Measurements from ENCODE around the gene GGCT.

Gene GGCT

GRCh38 chr7:30462179-30462578 lies 42.5 kb downstream of the GGCT start:
- TF ChIP-seq ISL1 (CRISPR knock-in tag; IDR thresholded peaks at IDR 0.05) (no peak), CSDC2 (CRISPR knock-in tag; IDR thresholded peaks at IDR 0.05) (no peak), SNAI2 (CRISPR knock-in tag; IDR thresholded peaks at IDR 0.05) (no peak), ZNF565 (CRISPR knock-in tag; conservative IDR thresholded peaks at IDR 0.05; ENCODE audit: low read depth) (no peak), POU6F1 (CRISPR knock-in tag; IDR thresholded peaks at IDR 0.05; ENCODE audit: borderline replicate concordance, low read depth) (no peak), ZFP30 (CRISPR knock-in tag; IDR thresholded peaks at IDR 0.05) (no peak), RARB (CRISPR knock-in tag; IDR thresholded peaks at IDR 0.05) (no peak), ESRRG (CRISPR knock-in tag; IDR thresholded peaks at IDR 0.05) (no peak), ZNF8 (CRISPR knock-in tag; IDR thresholded peaks at IDR 0.05) (no peak), OSR1 (CRISPR knock-in tag; IDR thresholded peaks at IDR 0.05) (no peak), PPARA (CRISPR knock-in tag; IDR thresholded peaks at IDR 0.05; ENCODE audit: borderline replicate concordance) (no peak), TOX (CRISPR knock-in tag; IDR thresholded peaks at IDR 0.05; ENCODE audit: borderline replicate concordance) (no peak), ZFP3 (CRISPR knock-in tag; IDR thresholded peaks at IDR 0.05) (no peak), ZNF70 (CRISPR knock-in tag; IDR thresholded peaks at IDR 0.05) (no peak), ARNTL (CRISPR knock-in tag; IDR thresholded peaks at IDR 0.05; ENCODE audit: borderline replicate concordance, low read depth) (no peak), ZC3H10 (CRISPR knock-in tag; IDR thresholded peaks at IDR 0.05) (no peak), TCF4 (CRISPR knock-in tag; IDR thresholded peaks at IDR 0.05; ENCODE audit: borderline replicate concordance) (no peak), TSHZ2 (CRISPR knock-in tag; IDR thresholded peaks at IDR 0.05) (no peak)
- TF ChIP-seq, protein P1, sequence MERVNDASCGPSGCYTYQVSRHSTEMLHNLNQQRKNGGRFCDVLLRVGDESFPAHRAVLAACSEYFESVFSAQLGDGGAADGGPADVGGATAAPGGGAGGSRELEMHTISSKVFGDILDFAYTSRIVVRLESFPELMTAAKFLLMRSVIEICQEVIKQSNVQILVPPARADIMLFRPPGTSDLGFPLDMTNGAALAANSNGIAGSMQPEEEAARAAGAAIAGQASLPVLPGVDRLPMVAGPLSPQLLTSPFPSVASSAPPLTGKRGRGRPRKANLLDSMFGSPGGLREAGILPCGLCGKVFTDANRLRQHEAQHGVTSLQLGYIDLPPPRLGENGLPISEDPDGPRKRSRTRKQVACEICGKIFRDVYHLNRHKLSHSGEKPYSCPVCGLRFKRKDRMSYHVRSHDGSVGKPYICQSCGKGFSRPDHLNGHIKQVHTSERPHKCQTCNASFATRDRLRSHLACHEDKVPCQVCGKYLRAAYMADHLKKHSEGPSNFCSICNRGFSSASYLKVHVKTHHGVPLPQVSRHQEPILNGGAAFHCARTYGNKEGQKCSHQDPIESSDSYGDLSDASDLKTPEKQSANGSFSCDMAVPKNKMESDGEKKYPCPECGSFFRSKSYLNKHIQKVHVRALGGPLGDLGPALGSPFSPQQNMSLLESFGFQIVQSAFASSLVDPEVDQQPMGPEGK (CRISPR knock-in tag; IDR thresholded peaks at IDR 0.05; ENCODE audit: borderline replicate concordance) = no peak
- TF ChIP-seq, protein P2, sequence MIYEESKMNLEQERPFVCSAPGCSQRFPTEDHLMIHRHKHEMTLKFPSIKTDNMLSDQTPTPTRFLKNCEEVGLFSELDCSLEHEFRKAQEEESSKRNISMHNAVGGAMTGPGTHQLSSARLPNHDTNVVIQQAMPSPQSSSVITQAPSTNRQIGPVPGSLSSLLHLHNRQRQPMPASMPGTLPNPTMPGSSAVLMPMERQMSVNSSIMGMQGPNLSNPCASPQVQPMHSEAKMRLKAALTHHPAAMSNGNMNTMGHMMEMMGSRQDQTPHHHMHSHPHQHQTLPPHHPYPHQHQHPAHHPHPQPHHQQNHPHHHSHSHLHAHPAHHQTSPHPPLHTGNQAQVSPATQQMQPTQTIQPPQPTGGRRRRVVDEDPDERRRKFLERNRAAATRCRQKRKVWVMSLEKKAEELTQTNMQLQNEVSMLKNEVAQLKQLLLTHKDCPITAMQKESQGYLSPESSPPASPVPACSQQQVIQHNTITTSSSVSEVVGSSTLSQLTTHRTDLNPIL (CRISPR knock-in tag; IDR thresholded peaks at IDR 0.05; ENCODE audit: low read depth) = no peak
- ATAC-seq = no peak

- TF ChIP-seq POU6F1 (CRISPR knock-in tag; IDR thresholded peaks at IDR 0.05; ENCODE audit: borderline replicate concordance, low read depth) = no peak
- TF ChIP-seq TOX (CRISPR knock-in tag; IDR thresholded peaks at IDR 0.05; ENCODE audit: borderline replicate concordance) = no peak
- TF ChIP-seq, protein P2 (CRISPR knock-in tag; IDR thresholded peaks at IDR 0.05; ENCODE audit: low read depth) = no peak
- peak; percentile 48 for ATAC-seq
These were observed 44.4 kb downstream of the GGCT start for GRCh38 chr7:30460246-30460633.

All from SK-N-SH treated with all-trans-retinoic acid at 6 μM for 48 hours (cell line).